Measurements from ENCODE around the gene UBE2V1.

Gene UBE2V1

GRCh38 chr20:50038169-50038568, 74.8 kb downstream of the UBE2V1 start:
- no peak for TF ChIP-seq CTCF (IDR thresholded peaks at IDR 0.05; ENCODE audit: insufficient read depth, missing control alignments)
- FAIRE-seq (no peak), DNase-seq (ENCODE audit: insufficient read length, low spot score) (no peak)

DNA sequence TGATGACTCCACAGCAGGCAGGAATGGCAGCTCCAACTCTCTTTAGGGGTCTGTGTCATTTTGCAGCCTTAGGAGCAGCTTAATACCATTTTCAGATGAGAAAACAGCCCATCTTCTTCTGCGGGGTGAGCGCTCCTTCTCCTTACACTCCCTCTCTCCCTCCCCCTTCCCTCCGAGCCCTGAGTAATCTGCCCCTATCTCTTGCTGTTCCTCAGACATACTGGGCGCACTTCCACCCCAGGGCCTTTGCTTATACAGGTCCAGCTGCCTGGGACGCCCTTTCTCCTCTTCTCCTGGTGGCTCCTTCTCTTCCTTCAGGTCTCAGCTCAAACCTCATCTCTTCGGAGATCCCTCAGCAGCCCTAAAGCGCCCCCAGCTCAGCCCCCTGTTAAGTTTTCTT, 75.4 kb downstream of the UBE2V1 start:
- DNase-seq (ENCODE audit: insufficient read length, low spot score) (no peak), FAIRE-seq (no peak)
- TF ChIP-seq CTCF (IDR thresholded peaks at IDR 0.05; ENCODE audit: insufficient read depth, missing control alignments) = no peak

DNA sequence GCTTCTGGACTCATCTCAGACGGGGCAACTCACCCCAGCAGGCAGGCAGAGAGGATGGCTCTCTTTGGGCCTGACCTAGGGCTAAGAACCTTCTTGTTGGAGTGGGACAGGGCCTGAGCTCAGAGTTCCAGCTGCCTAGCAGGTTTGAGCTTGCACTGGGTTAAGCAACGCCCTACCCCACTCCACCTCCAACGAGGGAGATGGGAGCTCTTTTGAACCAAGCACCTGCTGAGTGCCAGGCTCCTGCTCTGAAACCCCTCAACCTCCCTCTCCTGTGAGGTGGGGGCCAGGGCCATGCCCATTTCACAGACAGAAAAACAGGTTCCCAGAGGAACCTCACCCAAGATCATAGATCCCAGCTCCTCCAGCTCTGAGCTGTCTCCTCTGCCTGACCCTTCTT, 75.8 kb downstream of the UBE2V1 start:
- no peak for DNase-seq (ENCODE audit: insufficient read length, low spot score)
- no peak for TF ChIP-seq CTCF (IDR thresholded peaks at IDR 0.05; ENCODE audit: insufficient read depth, missing control alignments)
- no peak for FAIRE-seq

GRCh38 chr20:50036703-50037102, 76.2 kb downstream of the UBE2V1 start:
- TF ChIP-seq CTCF (IDR thresholded peaks at IDR 0.05; ENCODE audit: insufficient read depth, missing control alignments) = no peak
- FAIRE-seq (no peak), DNase-seq (ENCODE audit: insufficient read length, low spot score) (no peak)

DNA sequence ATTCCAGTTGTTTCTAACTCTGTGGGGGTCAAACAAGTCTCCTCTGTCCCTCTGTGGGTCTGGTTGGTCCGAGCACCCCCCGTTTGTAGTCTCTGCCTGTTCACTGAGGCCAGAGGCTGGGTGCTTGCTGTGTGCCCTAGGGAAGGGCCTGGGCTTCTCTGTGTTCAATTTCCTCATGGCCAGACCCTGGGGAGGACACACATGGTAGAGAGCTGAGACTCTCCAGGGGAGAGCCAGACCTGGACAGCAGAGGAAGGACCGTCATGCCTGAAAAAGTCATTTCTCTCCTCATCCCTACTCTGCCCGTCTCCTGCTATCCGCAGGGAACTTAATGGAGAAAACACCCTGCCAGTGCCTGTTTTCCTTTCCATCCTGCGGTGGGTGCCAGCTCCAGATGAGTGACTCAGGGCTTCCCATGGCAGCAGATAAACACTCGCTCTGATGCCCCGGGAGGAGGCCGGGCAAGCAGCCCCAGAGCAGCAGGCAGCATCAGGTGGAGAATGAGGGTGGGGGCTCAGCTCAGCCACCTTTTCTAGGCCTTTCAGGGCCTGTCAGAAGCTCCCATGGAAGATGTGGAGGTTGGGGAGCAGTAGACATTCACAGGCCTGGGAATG, 78.3 kb downstream of the UBE2V1 start:
- FAIRE-seq (no peak), DNase-seq (ENCODE audit: insufficient read length, low spot score) (no peak)
- TF ChIP-seq CTCF (IDR thresholded peaks at IDR 0.05; ENCODE audit: insufficient read depth, missing control alignments) = no peak

DNA sequence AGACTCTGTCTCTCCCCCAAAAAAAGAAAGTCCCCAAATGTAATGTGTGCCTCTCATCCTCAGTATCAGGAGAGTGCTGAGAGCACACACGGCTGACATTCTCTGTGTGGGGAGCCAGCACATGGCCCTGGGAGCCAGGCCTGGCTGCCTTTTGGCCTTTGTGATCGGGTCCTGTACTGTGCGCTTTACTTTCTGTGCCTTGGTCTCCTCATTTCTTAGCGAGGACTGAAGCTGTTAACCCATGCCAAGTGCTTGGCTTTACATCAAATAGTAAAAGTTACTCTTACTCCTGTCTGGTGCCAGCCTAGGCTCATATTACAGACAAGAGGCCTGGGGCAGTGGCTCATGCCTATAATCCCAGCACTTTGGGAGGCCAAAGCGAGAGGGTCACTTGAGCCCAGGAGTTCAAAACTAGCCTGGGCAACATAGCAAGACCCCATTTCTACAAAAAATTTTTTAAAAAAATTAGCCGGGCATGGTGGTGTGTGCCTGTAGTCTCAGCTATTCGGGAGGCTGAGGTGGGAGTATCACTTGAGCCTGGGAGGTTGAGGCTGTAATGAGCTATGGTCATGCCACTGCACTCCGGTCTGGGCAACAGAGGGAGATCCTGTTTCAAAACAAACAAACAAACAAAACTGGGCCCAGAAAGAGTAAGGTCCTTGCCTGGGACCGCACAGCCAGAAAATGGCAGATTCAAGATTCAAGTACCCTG, 79.8 kb downstream of the UBE2V1 start:
- DNase-seq (ENCODE audit: insufficient read length, low spot score) (no peak), FAIRE-seq (no peak)
- no peak for TF ChIP-seq CTCF (IDR thresholded peaks at IDR 0.05; ENCODE audit: insufficient read depth, missing control alignments)

Data from D721Med (cell line).